Endodermal cell (in vitro differentiated cells): ENCODE measurements around the gene PANX3. TPM values are rescaled to one million over a fixed set of nuclear protein-coding genes. Genes with fewer than 3 reads are reported as not detected.
"Not testable (repeated sequence)": the region's sequence is repeated elsewhere in the genome, so short reads cannot be mapped to it uniquely, and the experiment has no call there.

Source experiments
- DNase-seq: peaks from one replicate; pipeline ENCODE4 v3.0.0-alpha.2; 2017
- H3K27ac ChIP-seq: 2 replicates; pipeline ENCODE4 v1.5.1; 2013; ENCODE audit warnings: mild to moderate bottlenecking, low read depth, low read length, moderate library complexity
- H3K27me3 ChIP-seq: 2 replicates; pipeline ENCODE4 v1.6.1; 2013; ENCODE audit warnings: mild to moderate bottlenecking, low read length, moderate library complexity; ENCODE audit not compliant: insufficient read depth, control insufficient read depth, poor library complexity, severe bottlenecking
- H3K36me3 ChIP-seq: 2 replicates; pipeline ENCODE4 v1.7.0; 2013; ENCODE audit warnings: mild to moderate bottlenecking, low read length, moderate library complexity; ENCODE audit not compliant: control insufficient read depth, insufficient read depth
- H3K4me1 ChIP-seq: one replicate; pipeline ENCODE4 v1.7.0; 2013; ENCODE audit warnings: low read length; ENCODE audit not compliant: control insufficient read depth, insufficient read depth
- H3K4me3 ChIP-seq: 2 replicates; pipeline ENCODE4 v1.5.1; 2013; ENCODE audit warnings: mild to moderate bottlenecking, low read length, moderate library complexity
- H3K9ac ChIP-seq: 2 replicates; pipeline ENCODE4 v1.6.1; 2013; ENCODE audit warnings: mild to moderate bottlenecking, low read length, moderate library complexity; ENCODE audit not compliant: poor library complexity, severe bottlenecking; ENCODE audit errors: extremely low read depth
- H3K9me3 ChIP-seq: 2 replicates; pipeline ENCODE4 v1.6.1; 2013; ENCODE audit warnings: mild to moderate bottlenecking, low read length, moderate library complexity; ENCODE audit not compliant: control insufficient read depth
- H3K27ac Mint-ChIP-seq: 2 replicates; pipeline ENCODE4 v1.8.0; 2020; ENCODE audit warnings: mixed read lengths
- H3K27me3 Mint-ChIP-seq: 2 replicates; pipeline ENCODE4 v1.8.0; 2021; ENCODE audit warnings: mild to moderate bottlenecking, mixed read lengths; ENCODE audit not compliant: insufficient read depth
- H3K36me3 Mint-ChIP-seq: 2 replicates; pipeline ENCODE4 v1.8.0; 2020; ENCODE audit warnings: low read depth, mixed read lengths
- H3K4me1 Mint-ChIP-seq: 2 replicates; pipeline ENCODE4 v1.8.0; 2020; ENCODE audit warnings: mixed read lengths
- H3K4me3 Mint-ChIP-seq: 2 replicates; pipeline ENCODE4 v1.8.0; 2020; ENCODE audit warnings: mild to moderate bottlenecking, moderate library complexity, mixed read lengths
- H3K9me3 Mint-ChIP-seq: 2 replicates; pipeline ENCODE4 v1.8.0; 2020; ENCODE audit warnings: mild to moderate bottlenecking, mixed read lengths
- WGBS, 2 experiments: methylation state at CpG; one replicate each; pipeline versions ENCODE4 v1.1.5 to v1.1.7; 2013; ENCODE audit warnings: missing lambda C conversion rate in 2 of 2, mixed read lengths in 1 of 2; ENCODE audit not compliant: insufficient coverage in 1 of 2, insufficient read length in 1 of 2; 5-methylcytosine and 5-hydroxymethylcytosine counted together
- total RNA-seq, 2 donors: library from RNA; stranded (reverse); fragmentation: NEBNext Ultra II Directional in 1 of 2; extraction: Animal tissue kit (Norgen Biotek cat#: 25700) in 1 of 2; gene quantifications; 2 replicates in 1 of 2; 3 replicates in 1 of 2; pipeline ENCODE4 v1.2.1, GENCODE V29; 2021
- TF ChIP-seq, protein P1 (sequence below): fragments of 200-600 bp; sonication (generic); conservative IDR thresholded peaks from 2 replicates; pipeline ENCODE4 v1.5.0; 2021; ENCODE audit warnings: antibody characterized with exemption, mild to moderate bottlenecking

The PANX3 gene
- total RNA-seq, 2 donors from 2014 or later: not detected

DNA sequence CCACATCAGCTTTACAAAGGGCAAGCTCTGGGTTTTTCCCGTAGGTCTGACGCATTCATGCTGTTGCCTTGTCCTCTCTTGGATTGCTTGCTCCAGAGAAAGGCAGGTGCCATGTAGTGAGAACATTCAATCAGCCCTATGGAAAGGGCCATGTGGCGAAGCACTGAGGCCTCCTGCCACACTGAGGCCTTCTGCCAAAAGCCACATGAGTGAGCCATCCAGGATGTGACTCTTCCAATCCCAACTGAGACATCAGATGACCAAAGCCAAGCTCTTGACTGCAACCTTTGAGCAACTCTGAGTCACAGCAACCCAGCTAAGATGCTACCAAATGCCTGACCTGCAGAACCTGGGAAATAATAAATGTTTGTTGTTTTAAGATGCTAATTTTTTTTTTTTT is 9.0 kb upstream of the PANX3 start:
- Mint-ChIP-seq H3K4me3 (no peak overlapping the region), H3K27ac (no peak overlapping the region), H3K27me3 (no peaks in the 10 kb centered on the region), H3K36me3 (no peaks in the 10 kb centered on the region), H3K9me3 (no peaks in the 10 kb centered on the region), H3K4me1 (no peaks in the 10 kb centered on the region)
- Histone ChIP-seq H3K36me3 (no peaks in the 10 kb centered on the region), H3K9me3 (no peaks in the 10 kb centered on the region), H3K9ac (no peak overlapping the region), H3K4me1 (no peaks in the 10 kb centered on the region), H3K27me3 (no peaks in the 10 kb centered on the region), H3K27ac (no peak overlapping the region), H3K4me3 (no peak overlapping the region)
- TF ChIP-seq, protein P1, sequence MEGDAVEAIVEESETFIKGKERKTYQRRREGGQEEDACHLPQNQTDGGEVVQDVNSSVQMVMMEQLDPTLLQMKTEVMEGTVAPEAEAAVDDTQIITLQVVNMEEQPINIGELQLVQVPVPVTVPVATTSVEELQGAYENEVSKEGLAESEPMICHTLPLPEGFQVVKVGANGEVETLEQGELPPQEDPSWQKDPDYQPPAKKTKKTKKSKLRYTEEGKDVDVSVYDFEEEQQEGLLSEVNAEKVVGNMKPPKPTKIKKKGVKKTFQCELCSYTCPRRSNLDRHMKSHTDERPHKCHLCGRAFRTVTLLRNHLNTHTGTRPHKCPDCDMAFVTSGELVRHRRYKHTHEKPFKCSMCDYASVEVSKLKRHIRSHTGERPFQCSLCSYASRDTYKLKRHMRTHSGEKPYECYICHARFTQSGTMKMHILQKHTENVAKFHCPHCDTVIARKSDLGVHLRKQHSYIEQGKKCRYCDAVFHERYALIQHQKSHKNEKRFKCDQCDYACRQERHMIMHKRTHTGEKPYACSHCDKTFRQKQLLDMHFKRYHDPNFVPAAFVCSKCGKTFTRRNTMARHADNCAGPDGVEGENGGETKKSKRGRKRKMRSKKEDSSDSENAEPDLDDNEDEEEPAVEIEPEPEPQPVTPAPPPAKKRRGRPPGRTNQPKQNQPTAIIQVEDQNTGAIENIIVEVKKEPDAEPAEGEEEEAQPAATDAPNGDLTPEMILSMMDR: no peak
- WGBS, 2 experiments: 93 to 95% methylated on average over 3 of the region's 3 CpGs
- DNase-seq: no peak

GRCh38 chr11:124602723-124603122 is 8.5 kb upstream of the PANX3 start:
- H3K27ac ChIP-seq, H3K27me3 ChIP-seq, H3K4me3 ChIP-seq, H3K4me3 Mint-ChIP-seq, H3K9me3 ChIP-seq, H3K27me3 Mint-ChIP-seq, DNase-seq, H3K9me3 Mint-ChIP-seq, H3K36me3 Mint-ChIP-seq, H3K4me1 ChIP-seq, H3K27ac Mint-ChIP-seq, H3K36me3 ChIP-seq, H3K4me1 Mint-ChIP-seq, H3K9ac ChIP-seq: not testable (repeated sequence)
- 83 to 100% methylated on average over 1 to 2 of the region's 3 CpGs for WGBS, 2 experiments

GRCh38 chr11:124605719-124606118 is 5.5 kb upstream of the PANX3 start:
- H3K9me3 Mint-ChIP-seq: no peaks in the 10 kb centered on the region
- no peak overlapping the region for H3K9ac ChIP-seq
- H3K9me3 ChIP-seq: no peaks in the 10 kb centered on the region
- H3K27ac Mint-ChIP-seq: no peak overlapping the region
- no peak overlapping the region for H3K4me3 Mint-ChIP-seq
- no peak overlapping the region for H3K27ac ChIP-seq
- no peaks in the 10 kb centered on the region for H3K36me3 ChIP-seq
- H3K36me3 Mint-ChIP-seq: no peaks in the 10 kb centered on the region
- no peak for DNase-seq
- H3K4me1 Mint-ChIP-seq: no peaks in the 10 kb centered on the region
- H3K27me3 ChIP-seq: no peaks in the 10 kb centered on the region
- TF ChIP-seq, protein P1: no peak
- no peaks in the 10 kb centered on the region for H3K4me1 ChIP-seq
- no peak overlapping the region for H3K4me3 ChIP-seq
- no peaks in the 10 kb centered on the region for H3K27me3 Mint-ChIP-seq
- WGBS, 2 experiments: 94 to 100% methylated on average over 3 of the region's 3 CpGs

GRCh38 chr11:124608147-124608546 is 3.1 kb upstream of the PANX3 start:
- no peaks in the 10 kb centered on the region for H3K36me3 Mint-ChIP-seq
- Histone ChIP-seq H3K27ac (no peak overlapping the region), H3K9ac (no peak overlapping the region), H3K27me3 (no peaks in the 10 kb centered on the region), H3K4me3 (no peak overlapping the region), H3K4me1 (no peaks in the 10 kb centered on the region), H3K36me3 (no peaks in the 10 kb centered on the region), H3K9me3 (no peaks in the 10 kb centered on the region)
- TF ChIP-seq, protein P1: no peak
- H3K4me3 Mint-ChIP-seq: no peak overlapping the region
- no peaks in the 10 kb centered on the region for H3K27me3 Mint-ChIP-seq
- H3K4me1 Mint-ChIP-seq: no peaks in the 10 kb centered on the region
- no peaks in the 10 kb centered on the region for H3K9me3 Mint-ChIP-seq
- no peak for DNase-seq
- H3K27ac Mint-ChIP-seq: no peak overlapping the region
